GM12892 (cell line): ENCODE data around the gene DTX1.

Experiments
- DNase-seq: peaks from one replicate; pipeline ENCODE4 v3.0.0; 2011; ENCODE audit not compliant: insufficient read length
- FAIRE-seq: peaks from 2 replicates; lab custom pipeline; 2011; peaks lifted over from hg19 to GRCh38; lab: Jason Lieb, UNC
- POLR2A ChIP-seq: IDR thresholded peaks from 2 replicates; pipeline ENCODE4 v1.6.1; 2011; ENCODE audit warnings: low read depth, low read length, control low read depth
- POLR2AphosphoS5 ChIP-seq: IDR thresholded peaks from 2 replicates; pipeline ENCODE4 v1.6.1; 2011; ENCODE audit warnings: low read depth, low read length, control low read depth
- TAF1 ChIP-seq: IDR thresholded peaks from 2 replicates; pipeline ENCODE4 v1.6.1; 2011; ENCODE audit warnings: low read depth, mild to moderate bottlenecking, control low read depth, low read length, borderline replicate concordance

DTX1 gene

GRCh38 chr12:113066813-113067400 is 10.4 kb downstream of the DTX1 start:
- TF ChIP-seq TAF1 (no peak), POLR2AphosphoS5 (no peak), POLR2A (no peak)
- FAIRE-seq (no peak), DNase-seq (no peak)

- FAIRE-seq: no peak
- no peak for DNase-seq
- no peak for TF ChIP-seq POLR2AphosphoS5
- TF ChIP-seq POLR2A: no peak
- no peak for TF ChIP-seq TAF1
These were observed 11.7 kb downstream of the DTX1 start for GRCh38 chr12:113067987-113068935.

GRCh38 chr12:113069149-113069548 is 12.6 kb downstream of the DTX1 start:
- FAIRE-seq (no peak), DNase-seq (no peak)
- TF ChIP-seq POLR2A: no peak
- no peak for TF ChIP-seq TAF1
- TF ChIP-seq POLR2AphosphoS5: no peak

- TF ChIP-seq TAF1: no peak
- no peak for TF ChIP-seq POLR2A
- no peak for TF ChIP-seq POLR2AphosphoS5
- FAIRE-seq (peak; percentile 77), DNase-seq (no peak)
These were observed 13.2 kb downstream of the DTX1 start for GRCh38 chr12:113069751-113070116.

GRCh38 chr12:113070117-113070906 is 13.8 kb downstream of the DTX1 start:
- peak; percentile 70 for DNase-seq
- TF ChIP-seq POLR2A: no peak
- no peak for TF ChIP-seq POLR2AphosphoS5
- no peak for TF ChIP-seq TAF1
- peak; percentile 24 for FAIRE-seq

DNA sequence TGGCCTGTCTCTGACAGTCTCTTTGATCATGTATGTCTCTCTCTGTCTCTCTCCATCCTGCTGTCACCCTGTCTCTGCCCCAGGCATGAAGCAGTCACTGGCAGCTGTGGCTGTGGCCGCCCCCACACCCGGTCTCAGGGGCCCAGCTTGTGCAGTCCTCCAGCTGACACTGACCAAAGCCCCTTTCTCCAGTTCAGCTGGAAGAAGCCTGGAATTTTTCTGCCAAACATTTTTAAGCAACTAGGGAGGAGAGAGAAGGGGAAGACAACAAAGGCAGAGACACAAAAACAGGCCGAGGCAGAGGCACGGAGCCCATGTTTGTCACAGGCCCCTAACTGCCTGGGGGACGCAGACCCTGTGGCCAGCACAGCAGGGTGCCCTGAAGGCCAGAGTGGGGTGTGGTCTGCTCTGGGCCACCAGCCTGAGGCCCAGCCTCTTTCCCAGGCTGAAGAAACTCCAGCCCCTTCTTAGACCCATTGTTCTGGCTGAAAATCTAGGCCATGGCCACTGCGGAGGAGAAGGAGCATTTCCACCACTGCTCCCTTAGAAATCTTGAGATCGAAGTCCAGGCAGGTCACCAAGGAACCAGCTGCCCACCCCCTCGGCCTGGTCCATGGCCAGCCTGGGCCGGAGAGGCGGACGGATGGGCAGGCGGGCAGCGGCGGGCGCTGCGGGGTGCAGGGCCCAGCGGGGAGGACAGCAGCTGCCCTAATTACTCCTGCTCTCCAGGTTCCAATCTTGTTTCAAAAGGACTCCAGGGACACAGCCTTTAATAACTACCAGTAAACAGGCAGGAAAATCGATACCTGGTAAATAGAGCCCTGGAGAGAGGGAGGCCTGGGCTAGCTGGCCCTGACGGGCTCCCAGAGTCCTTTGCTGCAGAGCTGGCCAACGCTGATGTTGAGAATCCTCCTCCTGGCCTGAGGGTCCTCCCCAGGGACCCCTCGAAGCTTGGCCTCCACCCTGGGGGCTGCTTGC is 14.9 kb downstream of the DTX1 start:
- TF ChIP-seq POLR2A (no peak), POLR2AphosphoS5 (no peak), TAF1 (no peak)
- FAIRE-seq (no peak), DNase-seq (no peak)

DNA sequence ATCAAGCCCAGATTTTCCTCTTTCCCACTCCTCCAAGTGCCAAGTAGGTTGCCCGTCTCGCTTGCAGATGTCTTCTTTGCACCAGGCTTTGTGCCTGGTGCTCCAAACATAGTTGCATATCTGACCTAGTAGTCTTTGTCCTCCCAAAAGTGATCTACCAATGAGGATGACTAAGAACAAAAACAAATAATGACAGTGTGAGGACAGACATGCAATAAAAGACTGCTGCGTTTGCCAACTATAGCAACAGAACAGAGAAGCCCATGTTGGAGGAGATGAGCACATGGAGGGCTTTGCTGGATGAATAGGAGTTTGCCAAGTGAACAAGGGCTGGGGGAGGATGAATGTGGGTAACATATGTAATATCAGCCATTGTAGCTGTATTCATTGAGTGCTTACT is 15.6 kb downstream of the DTX1 start:
- no peak for TF ChIP-seq TAF1
- no peak for TF ChIP-seq POLR2AphosphoS5
- TF ChIP-seq POLR2A: no peak
- DNase-seq (no peak), FAIRE-seq (peak; percentile 78)

DNA sequence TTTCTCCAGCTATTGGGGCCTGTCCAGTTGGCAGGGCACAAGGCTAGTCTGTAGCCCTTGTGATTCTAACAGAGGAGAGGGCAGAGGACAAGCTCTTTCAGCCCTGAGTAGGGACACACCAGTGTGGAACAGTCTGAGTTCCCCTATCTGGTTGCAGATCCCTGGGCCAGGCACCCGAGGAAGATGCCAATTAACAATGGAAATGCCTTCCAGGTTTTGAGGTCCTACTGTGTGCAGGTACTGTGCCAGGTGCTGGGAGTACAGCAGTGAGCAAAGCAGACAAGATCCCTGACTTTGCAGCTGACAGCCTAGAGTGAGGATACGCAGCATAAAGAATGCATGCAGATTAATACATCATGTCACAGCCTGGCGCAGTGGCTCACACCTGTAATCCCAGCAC is 17.1 kb downstream of the DTX1 start:
- TF ChIP-seq POLR2A (no peak), POLR2AphosphoS5 (no peak), TAF1 (no peak)
- DNase-seq: no peak
- FAIRE-seq: no peak

- no peak for TF ChIP-seq POLR2A
- peak; percentile 38; the same call in 1 of the 2 replicates for TF ChIP-seq POLR2AphosphoS5
- TF ChIP-seq TAF1: 0 out of 2 replicates have a peak, but pooled peaks have one; percentile 17
- peak; percentile 96 for FAIRE-seq
- DNase-seq: peak; percentile 74
These were observed 18.7 kb downstream of the DTX1 start for GRCh38 chr12:113075137-113075683.

- FAIRE-seq: peak; percentile 5
These were observed 20.7 kb downstream of the DTX1 start for GRCh38 chr12:113077057-113077858.

More at GRCh38 chr12:113077057-113077858, 20.7 kb downstream of the DTX1 start:
- no peak for DNase-seq
- TF ChIP-seq POLR2A (no peak), POLR2AphosphoS5 (no peak), TAF1 (no peak)
